MM.1S (cell line): Measurements from ENCODE around the gene TTC13.

Source experiments
- EZH2 ChIP-seq: fragments of 300-600 bp; sonication (generic); optimal IDR thresholded peaks from 2 replicates; pipeline ENCODE3; 2017; ENCODE audit warnings: low read depth, mild to moderate bottlenecking, antibody characterized with exemption, low read length, mixed read lengths
- EZH2phosphoT487 ChIP-seq: fragments of 300-600 bp; sonication (generic); IDR thresholded peaks from 2 replicates; pipeline ENCODE4 v1.6.1; 2018; ENCODE audit warnings: antibody characterized with exemption, low read length
- TF ChIP-seq, protein P1 (sequence below): fragments of 300-600 bp; sonication (generic); IDR thresholded peaks from 2 replicates; pipeline ENCODE4 v1.5.1; 2016; ENCODE audit warnings: antibody characterized with exemption, low read length, mixed read lengths

DNA sequence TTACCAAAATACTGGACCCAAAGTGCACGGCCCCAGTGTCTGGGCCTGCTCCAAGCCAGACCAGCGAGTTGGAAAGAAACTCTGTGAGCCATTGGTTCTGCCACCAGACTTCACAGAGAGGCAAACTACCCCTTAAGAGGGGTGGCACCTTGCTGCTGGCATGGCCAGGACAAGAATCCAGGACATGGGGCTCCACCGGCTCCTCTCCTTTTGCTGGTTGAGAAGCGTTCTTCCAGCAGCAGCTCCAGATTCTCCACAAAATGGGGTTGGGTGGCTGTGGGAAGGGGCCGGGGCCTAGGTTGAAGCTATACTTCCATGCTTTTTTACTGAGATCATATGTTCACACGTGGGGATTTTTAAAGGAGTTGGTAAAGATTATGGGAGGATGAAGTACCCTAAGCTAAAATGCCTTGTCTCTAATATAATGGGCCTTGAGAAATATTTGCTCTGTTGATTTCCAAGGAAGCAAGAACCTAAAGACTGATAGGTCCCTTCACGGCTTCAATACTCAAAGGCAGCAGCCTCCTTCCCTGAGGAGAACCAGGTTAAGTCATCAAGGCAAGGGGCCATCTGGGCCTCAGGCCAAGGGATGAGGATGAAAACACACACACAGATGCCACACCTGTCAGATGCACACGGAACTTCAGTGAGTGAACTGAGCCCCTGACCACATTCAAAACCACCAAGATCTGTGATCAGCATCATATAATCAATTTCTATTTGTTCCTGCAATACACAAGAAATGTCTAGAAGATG, 113.4 kb downstream of the TTC13 start:
- TF ChIP-seq EZH2phosphoT487 (no peak), EZH2 (no peak)
- TF ChIP-seq, protein P1, sequence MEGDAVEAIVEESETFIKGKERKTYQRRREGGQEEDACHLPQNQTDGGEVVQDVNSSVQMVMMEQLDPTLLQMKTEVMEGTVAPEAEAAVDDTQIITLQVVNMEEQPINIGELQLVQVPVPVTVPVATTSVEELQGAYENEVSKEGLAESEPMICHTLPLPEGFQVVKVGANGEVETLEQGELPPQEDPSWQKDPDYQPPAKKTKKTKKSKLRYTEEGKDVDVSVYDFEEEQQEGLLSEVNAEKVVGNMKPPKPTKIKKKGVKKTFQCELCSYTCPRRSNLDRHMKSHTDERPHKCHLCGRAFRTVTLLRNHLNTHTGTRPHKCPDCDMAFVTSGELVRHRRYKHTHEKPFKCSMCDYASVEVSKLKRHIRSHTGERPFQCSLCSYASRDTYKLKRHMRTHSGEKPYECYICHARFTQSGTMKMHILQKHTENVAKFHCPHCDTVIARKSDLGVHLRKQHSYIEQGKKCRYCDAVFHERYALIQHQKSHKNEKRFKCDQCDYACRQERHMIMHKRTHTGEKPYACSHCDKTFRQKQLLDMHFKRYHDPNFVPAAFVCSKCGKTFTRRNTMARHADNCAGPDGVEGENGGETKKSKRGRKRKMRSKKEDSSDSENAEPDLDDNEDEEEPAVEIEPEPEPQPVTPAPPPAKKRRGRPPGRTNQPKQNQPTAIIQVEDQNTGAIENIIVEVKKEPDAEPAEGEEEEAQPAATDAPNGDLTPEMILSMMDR = no peak
